NCI-H2029 treated with DMSO at 0.1 percent for 48 hours (cell line): ENCODE data around the gene TLR5.
A peak's percentile ranks its signal among the peaks of the same experiment; 100 is the strongest.

Source experiments
- DNase-seq: peaks from one replicate; lab custom pipeline; 2025; lab: John Stamatoyannopoulos, UW

The TLR5 gene

GRCh38 chr1:223150443-223150842 lies 7.4 kb upstream of the TLR5 start:
- no peak for DNase-seq

GRCh38 chr1:223147873-223148272 lies 4.8 kb upstream of the TLR5 start:
- no peak for DNase-seq

- DNase-seq, result no peak
Measured at GRCh38 chr1:223147409-223147808, 4.4 kb upstream of the TLR5 start.

- DNase-seq, result no peak
Measured at GRCh38 chr1:223146745-223147144, 3.7 kb upstream of the TLR5 start.

- DNase-seq, result no peak
Measured at GRCh38 chr1:223144914-223145313, 1.9 kb upstream of the TLR5 start.

GRCh38 chr1:223144431-223144830 lies 1.4 kb upstream of the TLR5 start:
- no peak for DNase-seq

- no peak for DNase-seq
Measured at GRCh38 chr1:223143537-223144248, 645 bp upstream of the TLR5 start.

GRCh38 chr1:223142269-223142668 lies 779 bp downstream of the TLR5 start:
- no peak for DNase-seq

- no peak for DNase-seq
Measured at GRCh38 chr1:223140611-223141405, 2.2 kb downstream of the TLR5 start.

- DNase-seq, result no peak
Measured at GRCh38 chr1:223137455-223138085, 5.5 kb downstream of the TLR5 start.

- DNase-seq, result no peak
Measured at GRCh38 chr1:223136086-223136485, 7.0 kb downstream of the TLR5 start.

GRCh38 chr1:223135176-223135942 lies 7.7 kb downstream of the TLR5 start:
- no peak for DNase-seq

GRCh38 chr1:223133824-223134435 lies 9.1 kb downstream of the TLR5 start:
- DNase-seq, result peak; percentile 52

GRCh38 chr1:223133306-223133823 lies 9.7 kb downstream of the TLR5 start:
- DNase-seq, result no peak

GRCh38 chr1:223129229-223129901 lies 13.7 kb downstream of the TLR5 start:
- DNase-seq, result no peak

- no peak for DNase-seq
Measured at GRCh38 chr1:223126741-223127140, 16.3 kb downstream of the TLR5 start.

GRCh38 chr1:223125766-223126165 lies 17.3 kb downstream of the TLR5 start:
- DNase-seq, result no peak

- DNase-seq, result peak; percentile 30
Measured at GRCh38 chr1:223123011-223123610, 19.9 kb downstream of the TLR5 start.

GRCh38 chr1:223118418-223118817 lies 24.6 kb downstream of the TLR5 start:
- DNase-seq, result no peak

GRCh38 chr1:223116950-223117349 lies 26.1 kb downstream of the TLR5 start:
- DNase-seq, result no peak

GRCh38 chr1:223114871-223115270 lies 28.2 kb downstream of the TLR5 start:
- no peak for DNase-seq
